Fibroblast of lung (primary cell): ENCODE results near the gene WASL. TPM values are rescaled to one million over a fixed set of nuclear protein-coding genes. Genes with fewer than 3 reads are reported as not detected.

ENCODE experiments used
- DNase-seq, 2 donors: peaks; one replicate each; pipeline versions ENCODE4 v3.0.0 to v3.0.0-alpha.2; 2010; ENCODE audit warnings: low read depth in 2 of 2
- H2AFZ ChIP-seq: 2 replicates; pipeline ENCODE4 v1.5.1; 2012; ENCODE audit warnings: low read length, control low read depth, inconsistent platforms
- H3K27ac ChIP-seq: 2 replicates; pipeline ENCODE4 v1.5.1; 2011; ENCODE audit warnings: low read length, control low read depth; ENCODE audit not compliant: insufficient read depth
- H3K27me3 ChIP-seq: 2 replicates; pipeline ENCODE4 v1.5.1; 2011; ENCODE audit warnings: mild to moderate bottlenecking, low read length; ENCODE audit not compliant: control insufficient read depth, insufficient read depth
- H3K36me3 ChIP-seq: 2 replicates; pipeline ENCODE4 v1.5.1; 2011; ENCODE audit warnings: low read length; ENCODE audit not compliant: control insufficient read depth, insufficient read depth
- H3K4me1 ChIP-seq: 2 replicates; pipeline ENCODE4 v1.5.1; 2011; ENCODE audit warnings: low read length; ENCODE audit not compliant: control insufficient read depth, insufficient read depth; ENCODE audit errors: extremely low read depth
- H3K4me2 ChIP-seq: 2 replicates; pipeline ENCODE4 v1.5.1; 2011; ENCODE audit warnings: low read length, control low read depth; ENCODE audit not compliant: insufficient read depth; ENCODE audit errors: extremely low read depth
- H3K4me3 ChIP-seq, 4 experiments: fragments of 200-600 bp in 1 of 4; sonication (generic) in 1 of 4; replicated peaks in 1 of 4; 2 replicates each; pipeline ENCODE4 v1.5.1; 2011 to 2016; ENCODE audit warnings: low read length in 4 of 4, low read depth in 3 of 4, mild to moderate bottlenecking in 3 of 4, control low read depth in 2 of 4, inconsistent platforms in 1 of 4, mixed read lengths in 1 of 4; ENCODE audit not compliant: insufficient read depth in 1 of 4; ENCODE audit errors: control extremely low read depth in 1 of 4
- H3K79me2 ChIP-seq: 2 replicates; pipeline ENCODE4 v1.5.1; 2012; ENCODE audit warnings: mild to moderate bottlenecking, low read length, inconsistent platforms; ENCODE audit not compliant: control insufficient read depth, insufficient read depth
- H3K9ac ChIP-seq: 2 replicates; pipeline ENCODE4 v1.5.1; 2011; ENCODE audit warnings: mild to moderate bottlenecking, low read length, control low read depth; ENCODE audit not compliant: insufficient read depth
- H3K9me3 ChIP-seq: 2 replicates; pipeline ENCODE4 v1.5.1; 2012; ENCODE audit warnings: low read depth, low read length; ENCODE audit not compliant: control insufficient read depth, insufficient read depth
- H4K20me1 ChIP-seq: 2 replicates; pipeline ENCODE4 v1.5.1; 2011; ENCODE audit warnings: low read length; ENCODE audit not compliant: control insufficient read depth, insufficient read depth; ENCODE audit errors: extremely low read depth
- CTCF ChIP-seq, 2 donors: IDR thresholded peaks in 1 of 2; conservative IDR thresholded peaks in 1 of 2; 1 replicate in 1 of 2; 2 replicates in 1 of 2; pipeline ENCODE4 v1.5.1; 2011 to 2012; ENCODE audit warnings: low read length in 2 of 2, control low read depth in 1 of 2, inconsistent platforms in 1 of 2, low read depth in 1 of 2, mild to moderate bottlenecking in 1 of 2
- EZH2 ChIP-seq: IDR thresholded peaks from 2 replicates; pipeline ENCODE4 v1.5.1; 2012; ENCODE audit warnings: low read length, control low read depth, mild to moderate bottlenecking; ENCODE audit errors: missing control alignments
- polyA plus RNA-seq, 2 donors: library from polyadenylated mRNA; depleted of rRNA in 1 of 2; stranded (reverse) in 1 of 2; unstranded in 1 of 2; fragments of >200 nt; gene quantifications; 2 replicates each; pipeline ENCODE4 v1.2.1, GENCODE V29; 2011 to 2012; ENCODE audit warnings: missing spikeins in 1 of 2
- total RNA-seq: library from RNA; depleted of rRNA; stranded (reverse); fragments of >200 nt; gene quantifications from 2 replicates; pipeline ENCODE4 v1.2.1, GENCODE V29; 2014

WASL gene
- total and polyA plus RNA-seq, 2 donors (not counting 1 experiment from before 2014, with no cell fraction given) = 15.4 to 21.0 TPM

DNA sequence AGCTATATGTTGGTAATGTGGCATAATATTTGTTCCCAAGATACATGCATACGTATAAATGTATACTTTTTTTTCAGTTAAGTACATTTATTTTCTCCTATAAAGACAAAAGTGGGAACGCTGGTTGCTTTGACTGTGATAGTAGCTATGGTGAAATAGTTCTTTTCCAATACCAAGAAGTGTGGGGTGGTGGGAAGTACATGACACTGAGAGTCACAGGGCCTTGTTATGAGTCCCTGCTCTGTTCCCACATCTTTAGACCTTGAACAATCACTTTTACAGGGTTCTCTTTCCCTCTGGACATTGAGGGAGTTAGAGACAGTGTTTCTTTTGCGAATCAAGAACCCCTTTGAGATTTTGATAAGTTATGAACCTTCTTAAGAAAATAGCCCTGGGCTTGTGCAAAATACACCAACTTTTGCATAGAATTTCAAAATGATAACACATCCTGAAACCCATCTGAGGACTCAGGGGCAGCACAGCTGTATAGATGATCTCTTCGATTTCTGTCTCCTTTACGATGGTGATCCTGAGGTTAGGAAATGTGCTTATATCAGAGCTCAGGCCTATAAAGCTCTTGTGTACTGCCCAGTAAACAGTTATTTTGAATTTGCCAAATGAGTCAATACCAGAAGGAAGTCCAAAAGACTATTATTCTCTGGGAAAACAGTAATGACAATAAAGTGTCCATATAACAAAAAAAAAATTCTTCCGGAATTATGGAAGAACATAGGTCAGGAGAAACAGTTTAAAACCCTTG is 92.1 kb downstream of the WASL start:
- H3K9ac ChIP-seq = no peak overlapping the region

DNA sequence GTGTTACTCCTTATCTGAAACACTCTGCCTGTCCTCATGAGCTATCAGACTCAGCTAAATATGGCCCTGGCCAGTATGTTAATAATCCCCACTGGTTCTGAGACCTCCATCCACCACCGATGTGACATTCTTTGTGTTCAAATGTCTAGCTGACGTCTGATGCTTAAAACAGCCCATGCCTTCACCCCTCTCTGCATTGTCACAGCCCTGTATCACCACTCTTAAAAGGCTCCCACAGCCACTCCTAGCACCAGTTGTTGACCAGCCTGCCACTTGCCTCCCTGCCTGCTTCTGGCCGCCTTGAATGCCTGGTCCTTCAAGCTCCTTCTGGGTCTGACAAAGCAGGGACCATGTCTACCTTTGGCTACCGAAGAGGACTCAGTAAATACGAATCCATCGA is 93.2 kb downstream of the WASL start, which contains the start of gene LMOD2:
LMOD2 (plus strand) TSS at position 253 of the 400 bp plus-strand sequence; CDS start at position 351, 98 bp downstream.
- no peak within 1 kb of the TSS for H3K9ac ChIP-seq
- TF ChIP-seq CTCF (conservative IDR thresholded peaks at IDR 0.05 in 1 of 2, IDR thresholded peaks at IDR 0.05 in 1 of 2; ENCODE audit: low read depth in 1 of 2, low read length in 2 of 2) = no peak
- TF ChIP-seq EZH2 = no peak
- H3K27me3 ChIP-seq = no peaks in the 10 kb centered on the region
- H2AFZ ChIP-seq = no peak within 1 kb of the TSS
- H3K79me2 ChIP-seq = no peaks in the 10 kb centered on the region
- no peaks in the 10 kb centered on the region for H3K9me3 ChIP-seq
- no peak within 1 kb of the TSS for H3K27ac ChIP-seq
- no peak within 1 kb of the TSS for H3K4me2 ChIP-seq
- DNase-seq = no peak
- H3K4me1 ChIP-seq = no peaks in the 10 kb centered on the region
- no peaks in the 10 kb centered on the region for H3K36me3 ChIP-seq
- H3K4me3 ChIP-seq = no peak within 1 kb of the TSS
- H4K20me1 ChIP-seq = no peaks in the 10 kb centered on the region

More for the DNA sequence above, 92.1 kb downstream of the WASL start:
- no peak for TF ChIP-seq CTCF (conservative IDR thresholded peaks at IDR 0.05 in 1 of 2, IDR thresholded peaks at IDR 0.05 in 1 of 2; ENCODE audit: low read depth in 1 of 2, low read length in 2 of 2)
- no peak for TF ChIP-seq EZH2
- H3K4me3 ChIP-seq = no peak overlapping the region
- no peak for DNase-seq
- no peaks in the 10 kb centered on the region for H4K20me1 ChIP-seq
- no peak overlapping the region for H2AFZ ChIP-seq
- no peaks in the 10 kb centered on the region for H3K36me3 ChIP-seq
- no peak overlapping the region for H3K4me2 ChIP-seq
- no peaks in the 10 kb centered on the region for H3K9me3 ChIP-seq
- no peaks in the 10 kb centered on the region for H3K79me2 ChIP-seq
- H3K27me3 ChIP-seq = no peaks in the 10 kb centered on the region
- H3K4me1 ChIP-seq = no peaks in the 10 kb centered on the region
- no peak overlapping the region for H3K27ac ChIP-seq

GRCh38 chr7:123653162-123653561 is 95.6 kb downstream of the WASL start:
- Histone ChIP-seq H4K20me1 (no peaks in the 10 kb centered on the region), H2AFZ (no peak overlapping the region), H3K27me3 (no peaks in the 10 kb centered on the region), H3K36me3 (no peaks in the 10 kb centered on the region), H3K4me1 (no peaks in the 10 kb centered on the region), H3K9me3 (no peaks in the 10 kb centered on the region), H3K9ac (no peak overlapping the region), H3K4me3 (no peak overlapping the region), H3K79me2 (no peaks in the 10 kb centered on the region), H3K4me2 (no peak overlapping the region), H3K27ac (no peak overlapping the region)
- TF ChIP-seq EZH2 = no peak
- no peak for TF ChIP-seq CTCF (conservative IDR thresholded peaks at IDR 0.05 in 1 of 2, IDR thresholded peaks at IDR 0.05 in 1 of 2; ENCODE audit: low read depth in 1 of 2, low read length in 2 of 2)
- DNase-seq = no peak
